ENCODE results near the gene CSK.
"Not testable (repeated sequence)": the region's sequence is repeated elsewhere in the genome, so short reads cannot be mapped to it uniquely, and the experiment has no call there.

CSK gene

DNA sequence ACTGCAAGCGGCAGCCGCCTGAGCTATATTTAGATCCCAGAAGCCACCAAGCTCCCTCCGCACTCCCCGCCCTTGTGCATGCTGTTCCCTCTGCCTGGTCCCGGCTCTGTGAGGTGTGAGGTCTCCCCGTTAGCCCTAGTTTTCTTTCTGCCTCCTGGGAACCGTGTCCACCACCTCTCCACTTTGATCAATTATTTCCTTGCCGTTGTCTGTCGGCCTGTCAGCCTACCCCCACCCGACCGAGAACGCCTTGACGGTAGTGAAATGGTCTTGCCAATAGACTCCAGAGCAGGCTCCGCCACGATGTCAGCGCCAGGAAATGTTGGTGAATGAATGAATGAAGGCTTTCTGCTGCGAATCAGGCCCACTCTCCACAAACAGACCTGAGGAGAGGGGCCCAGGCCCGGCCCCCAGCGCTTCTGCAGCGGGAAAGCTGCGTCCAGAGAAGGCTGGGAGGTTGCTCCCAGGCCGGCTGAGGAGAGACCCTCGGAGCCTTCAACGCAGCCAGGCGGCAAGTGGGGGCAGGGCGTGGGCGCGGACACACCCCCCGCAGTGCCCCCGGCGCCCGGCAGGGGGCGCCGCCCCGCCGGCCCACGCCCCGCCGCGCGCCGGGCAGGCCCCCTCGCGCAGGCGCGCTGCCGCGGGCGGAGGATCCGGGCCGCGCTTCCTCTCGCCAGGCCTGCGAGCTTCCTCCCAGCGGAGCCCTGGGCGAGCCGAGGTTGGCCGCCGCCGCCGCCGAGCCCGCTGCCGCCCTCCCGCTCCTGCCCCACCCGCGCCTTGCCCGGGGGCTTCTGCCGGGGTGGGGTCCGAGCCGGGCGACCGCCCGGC, at the start of gene CSK:
CSK (plus strand) TSS at position 650 of the 828 bp plus-strand sequence. CDS start 16,218 bp downstream, outside the sequence.
- peak; percentile 63 for DNase-seq

DNA sequence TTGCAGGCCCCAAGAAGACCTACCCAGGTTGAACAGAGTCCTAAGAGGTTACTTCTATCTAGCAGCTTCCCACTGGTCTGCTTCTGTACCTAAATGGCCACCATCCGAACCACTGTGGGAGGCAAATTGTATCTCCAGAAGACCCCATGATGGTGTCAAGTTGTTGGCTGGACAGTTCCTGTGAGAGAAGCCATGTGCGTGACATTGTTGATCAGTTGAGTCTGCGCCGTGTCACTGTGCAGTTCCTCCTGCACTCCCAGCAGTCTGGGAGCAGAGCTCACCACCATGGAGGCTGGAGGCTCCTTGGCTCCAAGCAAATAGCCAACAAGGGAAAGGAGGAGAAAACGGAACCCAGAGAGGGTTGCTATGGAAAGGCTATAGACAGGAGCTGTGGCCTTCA, 49.0 kb upstream of the CSK start:
- no peak for DNase-seq

DNA sequence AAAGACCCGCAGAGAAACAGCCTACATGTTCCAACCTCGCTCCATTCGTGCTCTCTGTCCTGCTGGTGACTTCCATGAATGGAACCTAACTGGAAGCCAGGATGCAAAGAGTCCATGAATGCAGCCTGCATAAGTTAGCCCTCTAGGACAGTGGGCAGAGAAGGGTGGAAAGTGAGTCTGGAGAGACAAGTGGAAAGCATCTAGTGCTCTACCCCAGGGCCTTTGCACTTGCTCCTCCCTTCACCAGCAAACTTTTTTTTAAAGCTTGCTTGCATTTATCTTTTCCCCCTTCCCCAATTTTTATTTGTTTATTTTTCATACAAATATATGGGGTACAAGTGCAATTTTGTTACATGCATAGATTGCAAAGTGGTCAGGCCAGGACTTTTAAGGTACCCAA, 48.6 kb upstream of the CSK start:
- DNase-seq, result no peak

DNA sequence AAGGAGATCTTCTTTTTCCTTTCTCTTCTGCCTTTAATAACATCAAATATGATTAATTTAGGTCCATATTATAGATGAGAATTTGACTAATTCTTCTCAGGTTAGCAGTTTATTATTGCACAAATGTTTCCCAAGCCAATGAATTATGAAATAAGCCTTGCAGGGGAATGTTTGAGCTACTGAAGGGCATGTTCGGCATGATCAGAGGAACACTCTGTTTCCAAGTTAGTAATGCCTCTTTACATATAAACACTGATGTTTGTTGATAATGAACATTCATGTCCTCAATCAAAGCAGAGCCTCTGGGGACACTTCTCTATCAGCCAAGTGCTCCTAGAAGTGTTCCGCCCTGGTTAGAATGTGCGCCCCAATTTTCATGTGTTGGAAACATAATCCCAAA, 46.6 kb upstream of the CSK start:
- no peak for DNase-seq

DNA sequence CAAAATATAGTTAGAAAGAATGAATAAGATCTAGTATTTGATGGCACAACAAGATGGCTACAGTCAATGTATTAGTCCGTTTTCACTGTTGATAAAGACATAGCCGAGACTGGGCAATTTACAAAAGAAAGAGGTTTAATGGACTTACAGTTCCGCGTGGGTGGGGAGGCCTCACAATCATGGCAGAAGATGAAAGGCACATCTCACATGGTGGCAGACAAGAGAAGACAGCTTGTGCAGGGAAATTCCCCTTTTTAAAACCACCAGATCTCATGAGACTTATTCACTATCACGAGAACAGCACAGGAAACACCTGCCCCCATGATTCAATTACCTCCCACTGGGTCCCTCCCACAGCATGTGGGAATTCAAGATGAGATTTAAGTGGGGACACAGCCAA, 43.6 kb upstream of the CSK start:
- DNase-seq, result not testable (repeated sequence)

DNA sequence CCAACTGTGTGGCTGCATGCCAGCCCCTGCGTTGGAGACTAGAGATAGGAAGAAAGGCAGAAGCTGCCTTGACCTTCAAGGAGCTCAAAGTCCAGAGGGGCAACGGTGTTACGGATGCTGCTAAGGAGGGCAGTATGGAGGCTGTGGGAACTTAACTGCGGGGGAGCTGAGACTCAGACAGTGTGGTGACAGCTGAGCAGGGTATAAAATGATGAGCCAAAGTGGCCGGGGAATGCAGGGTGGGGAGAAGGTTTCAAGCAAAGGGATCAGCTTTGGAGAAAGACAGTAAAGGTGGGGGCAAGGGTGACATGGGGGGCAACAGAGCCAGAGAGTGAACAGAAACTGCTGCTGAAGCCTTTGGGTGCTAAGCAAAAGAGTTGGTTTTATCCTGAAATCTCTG, 39.5 kb upstream of the CSK start:
- DNase-seq, result no peak

DNA sequence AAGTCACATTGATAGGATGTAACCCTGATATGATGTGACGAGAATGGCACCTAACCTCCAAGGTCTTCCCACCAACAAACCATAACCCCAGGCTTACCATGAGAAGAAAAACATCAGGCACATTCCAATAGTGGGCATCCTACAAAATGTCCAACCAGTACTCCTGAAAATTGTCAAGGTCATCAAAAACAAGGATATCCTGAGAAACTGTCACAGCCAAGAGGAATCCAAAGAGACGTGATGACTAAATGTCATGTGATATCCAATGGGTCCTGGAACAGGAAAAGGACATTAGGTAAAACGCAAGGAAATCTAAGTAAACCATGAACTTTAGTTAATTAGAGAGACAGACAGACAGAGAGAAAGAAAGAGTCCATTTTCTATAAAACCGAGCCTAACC, 35.5 kb upstream of the CSK start:
- DNase-seq, result no peak

DNA sequence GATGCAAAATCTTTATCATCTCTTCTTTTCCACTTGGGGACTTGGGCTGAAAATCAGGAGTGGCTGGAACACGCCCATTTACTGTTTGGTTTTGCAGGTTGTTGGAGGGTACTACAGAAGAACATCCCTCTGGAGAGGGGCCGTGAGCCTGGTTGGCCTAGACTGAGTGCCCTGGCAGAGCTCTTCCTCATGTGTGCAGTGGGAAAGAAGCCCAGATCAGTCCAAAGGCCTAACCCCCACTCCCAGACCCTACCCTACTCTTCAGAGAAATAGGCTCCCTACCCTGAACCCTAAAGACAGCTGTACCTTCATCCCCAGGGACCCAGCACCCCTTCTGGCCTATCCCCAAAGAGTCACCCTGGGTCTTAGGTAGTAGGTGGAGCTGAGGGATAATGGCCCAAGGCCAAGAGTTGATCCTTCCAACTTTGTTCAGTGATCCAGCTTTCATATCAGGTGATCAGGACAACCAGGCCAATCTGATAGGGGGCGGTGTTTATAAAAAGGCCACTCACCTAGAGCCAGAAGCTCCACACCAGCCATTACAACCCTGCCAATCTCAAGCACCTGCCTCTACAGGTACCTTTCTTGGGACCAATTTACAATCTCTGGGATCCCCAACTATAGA, 33.4 kb upstream of the CSK start, which contains the start of gene CYP1A2:
CYP1A2 (plus strand) TSS at position 524 of the 625 bp plus-strand sequence. CDS start 894 bp downstream, outside the sequence.
- DNase-seq, result no peak

DNA sequence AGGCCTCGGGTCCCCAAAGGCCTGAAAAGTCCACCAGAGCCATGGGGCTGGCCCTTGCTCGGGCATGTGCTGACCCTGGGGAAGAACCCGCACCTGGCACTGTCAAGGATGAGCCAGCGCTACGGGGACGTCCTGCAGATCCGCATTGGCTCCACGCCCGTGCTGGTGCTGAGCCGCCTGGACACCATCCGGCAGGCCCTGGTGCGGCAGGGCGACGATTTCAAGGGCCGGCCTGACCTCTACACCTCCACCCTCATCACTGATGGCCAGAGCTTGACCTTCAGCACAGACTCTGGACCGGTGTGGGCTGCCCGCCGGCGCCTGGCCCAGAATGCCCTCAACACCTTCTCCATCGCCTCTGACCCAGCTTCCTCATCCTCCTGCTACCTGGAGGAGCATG, 32.0 kb upstream of the CSK start:
- DNase-seq, result no peak

DNA sequence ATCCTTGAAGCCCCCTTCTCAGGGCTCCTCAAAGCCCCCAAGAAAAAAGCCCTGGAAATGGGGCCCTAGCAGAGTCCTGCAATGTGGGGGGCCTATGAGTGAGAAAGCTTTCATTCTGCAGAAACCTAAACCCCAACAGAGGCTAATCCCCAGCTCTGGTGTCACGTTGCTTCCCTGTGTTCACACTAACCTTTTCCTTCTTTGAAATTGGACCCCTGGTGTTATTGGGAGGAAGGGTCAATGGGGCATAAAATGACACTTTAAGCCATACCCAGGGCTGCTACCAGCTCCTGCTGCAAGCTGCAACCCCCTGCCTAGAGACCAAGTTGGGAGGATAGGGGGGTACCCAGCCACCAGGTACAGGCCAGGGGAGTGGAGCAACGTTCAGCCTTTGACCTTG, 31.1 kb upstream of the CSK start:
- DNase-seq, result no peak

DNA sequence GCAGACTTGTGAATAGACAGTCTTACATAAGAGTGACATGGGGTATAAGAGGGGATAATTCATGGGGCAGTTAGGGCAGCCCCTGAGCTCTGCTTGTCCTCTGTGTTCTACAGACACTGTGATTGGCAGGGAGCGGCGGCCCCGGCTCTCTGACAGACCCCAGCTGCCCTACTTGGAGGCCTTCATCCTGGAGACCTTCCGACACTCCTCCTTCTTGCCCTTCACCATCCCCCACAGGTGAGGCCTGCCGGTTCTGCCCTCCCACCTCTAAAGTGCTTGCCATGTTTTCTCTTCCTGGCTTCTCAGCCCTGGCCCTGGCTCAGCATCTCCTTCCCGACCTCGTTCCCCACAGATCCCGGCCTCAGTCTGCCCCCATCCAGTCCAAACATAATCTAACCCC, 29.9 kb upstream of the CSK start:
- no peak for DNase-seq

DNA sequence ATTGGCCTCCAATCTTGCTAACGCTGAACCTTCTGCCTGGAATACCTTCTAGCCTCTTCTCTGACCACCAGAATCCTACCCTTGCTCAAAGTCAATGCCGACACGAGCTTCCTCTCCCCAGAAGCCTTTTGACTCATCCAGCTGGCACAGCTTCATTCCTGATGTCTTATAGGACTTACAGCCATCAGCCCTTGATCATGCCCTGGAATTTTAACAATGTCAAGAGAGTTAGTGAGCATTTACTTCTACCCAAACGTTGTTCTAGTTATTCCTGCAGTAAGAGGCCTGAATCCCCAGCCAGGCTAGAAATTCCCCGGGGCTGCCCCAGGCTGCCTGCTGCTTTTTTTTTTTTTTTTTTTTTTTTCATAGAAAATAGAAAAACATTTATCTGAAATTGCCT, 29.3 kb upstream of the CSK start:
- no peak for DNase-seq

DNA sequence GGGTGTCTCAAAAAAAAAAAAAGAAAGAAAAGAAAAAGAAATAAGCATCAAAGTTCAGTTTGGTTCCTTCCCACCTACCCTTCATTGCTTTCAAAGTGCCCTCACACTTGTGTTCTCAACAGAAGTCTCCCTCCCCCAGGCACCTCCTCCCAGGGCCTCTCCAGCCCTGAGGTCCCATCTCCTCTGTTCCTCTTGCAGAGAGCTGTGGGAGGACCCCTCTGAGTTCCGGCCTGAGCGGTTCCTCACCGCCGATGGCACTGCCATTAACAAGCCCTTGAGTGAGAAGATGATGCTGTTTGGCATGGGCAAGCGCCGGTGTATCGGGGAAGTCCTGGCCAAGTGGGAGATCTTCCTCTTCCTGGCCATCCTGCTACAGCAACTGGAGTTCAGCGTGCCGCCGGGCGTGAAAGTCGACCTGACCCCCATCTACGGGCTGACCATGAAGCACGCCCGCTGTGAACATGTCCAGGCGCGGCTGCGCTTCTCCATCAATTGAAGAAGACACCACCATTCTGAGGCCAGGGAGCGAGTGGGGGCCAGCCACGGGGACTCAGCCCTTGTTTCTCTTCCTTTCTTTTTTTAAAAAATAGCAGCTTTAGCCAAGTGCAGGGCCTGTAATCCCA, 27.2 kb upstream of the CSK start:
- DNase-seq, result no peak

DNA sequence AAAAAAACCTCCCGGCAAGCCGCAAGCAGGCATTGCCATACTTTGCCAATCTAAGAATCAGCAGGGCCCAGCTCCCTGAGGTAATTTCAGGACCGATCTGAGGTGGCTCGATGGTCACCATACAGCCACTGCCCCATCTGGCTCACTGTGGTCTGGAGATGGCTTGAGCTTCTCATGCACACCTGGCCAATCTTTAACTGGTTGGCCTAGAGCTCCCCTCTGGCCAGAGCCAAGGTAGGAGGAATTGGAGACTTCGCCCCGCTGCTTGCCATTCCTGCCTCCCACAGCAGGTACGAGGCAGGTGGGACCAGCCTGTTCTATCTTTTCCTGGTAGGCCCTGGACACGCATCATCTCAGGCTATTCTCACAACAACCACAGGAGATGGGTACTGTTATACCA, 23.1 kb upstream of the CSK start:
- DNase-seq, result no peak

DNA sequence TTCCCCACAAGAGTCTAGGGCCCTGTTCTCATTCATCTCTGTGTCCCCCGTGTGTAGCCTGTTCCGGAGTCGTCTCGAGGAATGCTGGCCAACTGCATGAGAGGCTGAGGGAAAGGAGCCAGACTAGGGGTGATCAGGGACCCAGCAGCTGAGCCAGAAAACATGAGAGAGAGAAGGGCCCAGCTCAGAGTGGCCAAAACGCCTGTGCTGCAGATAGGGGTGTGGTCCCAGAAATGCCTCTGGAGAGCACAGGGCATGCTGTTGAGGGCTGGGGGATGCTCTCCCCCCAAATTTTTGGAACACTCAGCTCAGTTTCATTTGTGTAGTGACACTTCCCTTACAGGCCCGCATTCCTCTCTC, 19.1 kb upstream of the CSK start:
- DNase-seq, result no peak

DNA sequence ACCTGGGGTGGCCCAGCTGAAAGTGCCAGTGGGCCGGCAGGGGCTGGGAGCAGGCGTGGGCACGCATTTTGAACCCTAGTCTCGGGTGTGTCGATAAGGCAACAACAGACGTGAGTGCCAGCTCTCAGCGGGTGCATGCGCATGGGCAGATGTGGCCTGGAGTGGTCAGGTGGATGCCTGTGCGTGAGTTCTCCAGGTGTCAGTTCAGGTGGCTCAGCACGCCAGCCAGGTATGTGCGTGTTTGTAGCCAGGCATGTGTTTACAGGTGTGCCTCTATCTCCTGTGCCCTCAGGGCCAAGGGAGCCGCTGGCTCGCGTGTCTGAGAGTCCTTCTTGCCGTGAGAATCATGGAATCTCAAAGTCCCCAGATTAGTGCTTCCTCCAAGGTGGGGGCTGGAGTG, 18.5 kb upstream of the CSK start:
- no peak for DNase-seq

DNA sequence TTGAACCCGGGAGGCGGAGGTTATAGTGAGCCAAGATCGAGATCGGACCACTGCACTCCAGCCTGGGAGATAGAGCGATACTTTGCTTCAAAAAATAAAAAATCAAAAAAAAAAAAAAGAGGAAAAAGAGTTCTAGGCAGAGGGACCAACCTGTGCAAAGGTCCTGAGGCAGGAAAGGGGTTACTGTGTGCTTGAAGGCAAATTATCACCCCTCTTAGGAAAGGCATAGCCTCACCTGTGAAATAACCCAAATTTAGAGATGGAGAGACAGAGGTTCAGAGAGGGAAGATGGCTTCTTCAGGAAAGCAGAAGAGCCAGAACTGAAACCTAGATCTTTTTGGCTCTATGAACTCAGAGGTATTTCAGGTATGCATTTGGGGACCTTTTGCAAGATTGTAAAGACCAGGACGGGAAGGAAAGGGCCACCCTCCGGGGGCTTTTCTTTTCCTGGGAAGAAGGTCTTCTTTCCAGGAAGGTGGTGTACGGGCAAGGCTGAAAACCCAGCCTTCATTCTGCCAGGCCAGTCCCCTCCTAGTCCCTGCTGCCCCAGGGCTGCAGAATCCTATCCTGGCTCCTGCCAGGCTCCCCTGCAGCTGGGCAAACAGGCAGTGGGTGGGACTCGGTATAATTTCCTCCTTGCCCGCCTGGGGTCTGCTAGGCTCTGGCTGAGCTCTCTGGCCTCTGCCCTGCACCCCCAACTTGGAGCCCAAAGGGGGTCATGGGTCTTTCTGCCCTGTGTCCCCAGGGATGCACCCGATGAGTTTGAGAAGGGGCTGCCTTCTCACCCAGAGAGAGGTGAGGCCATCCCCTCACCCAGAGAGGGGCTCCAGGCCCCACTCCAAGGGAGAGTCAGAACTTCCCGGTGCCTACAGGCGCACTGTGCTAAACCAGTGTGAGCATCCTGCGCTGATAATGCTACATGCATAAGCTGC, 14.4 kb upstream of the CSK start:
- DNase-seq, result no peak

DNA sequence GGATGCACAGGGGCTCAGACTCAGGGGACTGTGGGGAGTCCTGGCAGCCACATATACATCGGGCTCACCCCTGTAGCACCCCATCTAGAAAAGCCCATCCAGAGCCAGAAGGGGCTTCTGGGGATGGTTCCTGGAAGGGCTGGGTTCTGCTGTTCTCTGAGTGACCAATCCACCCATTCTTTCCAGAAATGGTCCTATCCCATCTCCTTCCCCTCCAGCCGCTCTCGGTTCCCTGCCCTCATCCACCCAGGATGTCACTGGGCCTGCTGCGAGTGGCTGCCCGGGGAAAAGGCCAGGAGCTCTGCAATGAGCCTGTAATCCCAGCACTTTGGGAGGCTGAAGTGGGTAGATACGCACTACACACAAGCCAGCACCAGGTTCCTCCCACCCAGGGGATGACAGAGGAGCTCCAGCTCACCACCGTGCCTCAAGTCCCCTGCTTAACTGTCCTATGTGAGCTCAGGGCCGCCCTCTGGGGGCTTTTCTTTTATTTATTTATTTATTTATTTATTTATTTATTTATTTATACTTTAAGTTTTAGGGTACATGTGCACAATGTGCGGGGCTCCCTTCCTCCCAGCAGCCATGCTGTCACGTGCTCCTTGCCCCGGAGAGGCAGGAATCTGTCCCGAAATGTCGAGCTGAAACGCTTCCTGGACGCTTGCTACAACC, 13.6 kb upstream of the CSK start:
- DNase-seq, result no peak

DNA sequence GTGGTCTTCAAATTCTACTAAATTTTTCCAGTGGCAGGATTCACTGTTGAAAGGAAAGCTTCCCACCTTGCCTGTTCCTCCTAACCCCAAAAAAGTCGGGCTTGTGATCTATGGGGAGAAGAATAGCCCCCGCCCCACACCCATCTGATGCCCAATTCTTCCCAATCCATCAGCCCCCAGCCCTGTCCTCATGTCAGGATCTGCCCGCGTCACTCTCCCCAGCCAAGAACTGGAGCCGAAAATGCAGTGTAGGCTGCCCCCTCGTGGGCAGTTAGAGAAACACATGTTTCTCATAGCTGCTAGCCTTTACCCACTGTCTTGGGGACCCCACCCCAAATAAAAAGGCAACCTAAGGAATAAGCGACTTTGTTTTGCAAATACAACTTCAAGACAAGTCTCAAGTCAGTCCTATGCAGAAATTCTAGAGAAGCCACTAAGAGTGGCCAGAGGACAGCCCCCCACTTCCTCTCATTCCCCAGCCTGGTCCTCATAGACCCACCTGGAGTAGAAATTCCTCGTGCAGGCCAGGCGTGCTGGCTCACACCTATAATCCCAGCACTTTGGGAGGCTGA, 13.0 kb upstream of the CSK start:
- no peak for DNase-seq

DNA sequence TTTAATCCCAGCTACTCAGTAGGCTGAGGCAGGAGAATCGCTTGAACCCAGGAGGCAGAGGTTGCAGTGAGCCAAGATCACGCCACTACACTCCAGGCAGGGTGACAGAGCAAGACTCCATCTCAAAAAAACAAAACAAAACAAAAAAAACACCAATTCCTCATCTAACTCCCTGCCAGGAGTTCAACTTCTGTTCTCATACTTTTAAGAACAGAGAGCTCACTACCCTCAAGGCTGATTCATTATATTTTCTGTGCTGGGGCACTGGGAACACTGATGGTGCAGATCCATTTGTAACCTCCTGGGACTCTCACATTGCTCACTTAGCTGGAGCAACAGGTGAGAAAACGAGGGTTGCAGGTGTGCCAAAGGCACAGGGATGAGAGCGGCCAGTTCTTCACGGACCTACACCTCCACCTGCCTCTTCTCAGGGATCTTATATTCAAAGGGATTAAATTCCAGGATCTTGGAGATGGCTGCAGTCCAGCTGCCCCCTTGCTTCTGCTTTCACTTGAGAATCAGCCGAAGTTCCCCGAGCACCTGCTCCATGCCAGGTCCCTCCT, 12.3 kb upstream of the CSK start:
- DNase-seq, result no peak

DNA sequence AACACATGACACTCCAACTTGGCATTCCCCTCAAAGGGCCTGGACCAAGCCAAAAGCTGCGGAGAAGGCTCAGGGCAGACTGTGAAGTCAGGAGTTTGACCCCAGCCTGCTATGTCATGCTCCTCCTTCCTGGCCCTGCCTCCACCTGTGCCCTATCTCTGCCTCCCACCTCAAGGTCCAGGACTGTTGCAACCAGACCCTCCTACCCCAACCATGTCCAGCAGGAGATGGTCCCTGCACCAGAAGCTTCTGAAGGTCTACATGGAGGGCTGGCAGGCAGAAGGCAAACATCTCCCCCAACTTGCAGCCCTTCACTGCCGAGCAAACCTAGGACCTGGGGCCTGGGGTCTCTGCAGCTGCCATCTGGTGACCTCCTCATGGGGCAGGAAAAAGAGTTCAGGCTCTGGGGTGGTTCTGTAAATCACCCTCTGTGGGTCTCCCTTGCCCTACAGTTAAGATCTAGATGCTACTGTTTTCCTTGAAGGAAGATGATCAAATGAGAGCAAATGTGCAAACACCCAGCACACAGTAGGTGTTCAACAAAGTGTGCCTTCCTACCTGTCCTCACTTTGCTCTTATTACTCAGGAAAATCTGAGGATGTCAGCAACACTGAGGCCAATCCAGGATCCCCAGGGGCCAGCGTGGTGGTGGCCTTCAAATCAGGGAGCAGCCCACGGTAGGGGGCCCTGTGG, 11.5 kb upstream of the CSK start:
- DNase-seq, result no peak

Measured in activated T-cell treated with anti-CD3 and anti-CD28 coated beads for 4 hours (primary cell).